Measurements from ENCODE around the gene SELENOV. TPM values are rescaled to one million over a fixed set of nuclear protein-coding genes. Genes with fewer than 3 reads are reported as not detected.
A peak's percentile ranks its signal among the peaks of the same experiment; 100 is the strongest.

Gene SELENOV
- total RNA-seq, 4 donors from 2014 or later, result not detected

- H3K27me3 ChIP-seq, result no peaks in the 10 kb centered on the region
- H3K4me3 ChIP-seq, result peak within 1 kb of the TSS; percentile 70 to 89 (median 77)
- intact Hi-C loops (cut with DNase I), result loop anchor here (5.0 to 10.0 kb wide), 4 partner anchors 60 to 405 kb away; partner anchors contain the start of genes PAK4, SAMD4B and SUPT5H
- TF ChIP-seq, protein P1, sequence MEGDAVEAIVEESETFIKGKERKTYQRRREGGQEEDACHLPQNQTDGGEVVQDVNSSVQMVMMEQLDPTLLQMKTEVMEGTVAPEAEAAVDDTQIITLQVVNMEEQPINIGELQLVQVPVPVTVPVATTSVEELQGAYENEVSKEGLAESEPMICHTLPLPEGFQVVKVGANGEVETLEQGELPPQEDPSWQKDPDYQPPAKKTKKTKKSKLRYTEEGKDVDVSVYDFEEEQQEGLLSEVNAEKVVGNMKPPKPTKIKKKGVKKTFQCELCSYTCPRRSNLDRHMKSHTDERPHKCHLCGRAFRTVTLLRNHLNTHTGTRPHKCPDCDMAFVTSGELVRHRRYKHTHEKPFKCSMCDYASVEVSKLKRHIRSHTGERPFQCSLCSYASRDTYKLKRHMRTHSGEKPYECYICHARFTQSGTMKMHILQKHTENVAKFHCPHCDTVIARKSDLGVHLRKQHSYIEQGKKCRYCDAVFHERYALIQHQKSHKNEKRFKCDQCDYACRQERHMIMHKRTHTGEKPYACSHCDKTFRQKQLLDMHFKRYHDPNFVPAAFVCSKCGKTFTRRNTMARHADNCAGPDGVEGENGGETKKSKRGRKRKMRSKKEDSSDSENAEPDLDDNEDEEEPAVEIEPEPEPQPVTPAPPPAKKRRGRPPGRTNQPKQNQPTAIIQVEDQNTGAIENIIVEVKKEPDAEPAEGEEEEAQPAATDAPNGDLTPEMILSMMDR (IDR thresholded peaks at IDR 0.05), result peak; percentile 95 to 100 (median 99)
- TF ChIP-seq POLR2A (IDR thresholded peaks at IDR 0.05; ENCODE audit: low read depth) (no peak), EP300 (IDR thresholded peaks at IDR 0.05) (no peak), POLR2AphosphoS5 (IDR thresholded peaks at IDR 0.05) (peak; percentile 96 to 99)
- no peaks in the 10 kb centered on the region for H3K9me3 ChIP-seq
- peaks cover 0 to 8% (median 0%) of the 10 kb centered on the region in 4 donors for H3K36me3 ChIP-seq
- DNase-seq (ENCODE audit: extremely low spot score), result peak; percentile 96
- WGBS, result 3% methylated on average over 27 of the region's 65 CpGs
- peak within 1 kb of the TSS; percentile 86 to 91 (median 88) for H3K27ac ChIP-seq (replicated peaks in 1 of 4)
- peaks cover 14 to 36% (median 29%) of the 10 kb centered on the region in 4 donors for H3K4me1 ChIP-seq
Measured at GRCh38 chr19:39532233-39533002, 17.5 kb downstream of the SELENOV start, which contains the start of gene EID2B. EID2B (minus strand) TSS chr19:39532852; CDS start chr19:39532802, 50 bp downstream.

DNA sequence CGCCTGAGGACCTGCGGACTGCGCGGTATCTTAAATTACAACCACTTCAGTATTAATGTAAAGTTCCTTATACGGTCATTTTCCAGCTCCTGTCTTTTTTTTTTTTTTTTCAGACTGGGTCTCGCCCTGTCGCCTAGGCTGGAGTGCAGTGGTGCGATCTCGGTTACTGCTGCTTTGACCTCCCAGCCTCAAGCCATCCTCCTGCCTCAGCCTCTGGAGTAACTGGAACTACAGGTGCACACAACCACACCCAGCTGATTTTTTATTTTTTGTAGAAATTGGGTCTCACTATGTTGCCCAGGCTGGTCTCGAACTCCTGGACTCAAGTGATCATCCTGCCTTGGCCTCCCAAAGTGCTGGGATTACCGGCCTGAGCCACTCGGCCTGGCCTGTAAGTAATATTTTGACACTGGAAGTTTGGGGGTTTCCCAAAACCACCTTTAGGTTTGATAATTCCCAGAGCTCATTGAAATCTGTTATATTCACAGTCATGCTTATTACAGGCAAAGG, 18.1 kb downstream of the SELENOV start:
- no peaks in the 10 kb centered on the region for H3K27me3 ChIP-seq
- H3K27ac ChIP-seq (replicated peaks in 1 of 4), result peak overlapping the region; percentile 86 to 91 (median 88)
- no peak for TF ChIP-seq EP300 (IDR thresholded peaks at IDR 0.05)
- TF ChIP-seq, protein P1 (IDR thresholded peaks at IDR 0.05), result no peak
- TF ChIP-seq POLR2A (IDR thresholded peaks at IDR 0.05; ENCODE audit: low read depth), result no peak
- no peak for TF ChIP-seq POLR2AphosphoS5 (IDR thresholded peaks at IDR 0.05)
- intact Hi-C loops (cut with DNase I), result loop anchor here (5.0 to 10.0 kb wide), 4 partner anchors 61 to 406 kb away; partner anchors contain the start of genes PAK4, SAMD4B and SUPT5H
- peaks cover 0 to 3% (median 0%) of the 10 kb centered on the region in 4 donors for H3K36me3 ChIP-seq
- H3K4me3 ChIP-seq, result peak overlapping the region; percentile 70 to 89 (median 77)
- H3K9me3 ChIP-seq, result no peaks in the 10 kb centered on the region
- no peak for DNase-seq (ENCODE audit: extremely low spot score)
- 15% methylated on average over 12 of the region's 12 CpGs for WGBS
- peaks cover 17 to 43% (median 35%) of the 10 kb centered on the region in 4 donors for H3K4me1 ChIP-seq

DNA sequence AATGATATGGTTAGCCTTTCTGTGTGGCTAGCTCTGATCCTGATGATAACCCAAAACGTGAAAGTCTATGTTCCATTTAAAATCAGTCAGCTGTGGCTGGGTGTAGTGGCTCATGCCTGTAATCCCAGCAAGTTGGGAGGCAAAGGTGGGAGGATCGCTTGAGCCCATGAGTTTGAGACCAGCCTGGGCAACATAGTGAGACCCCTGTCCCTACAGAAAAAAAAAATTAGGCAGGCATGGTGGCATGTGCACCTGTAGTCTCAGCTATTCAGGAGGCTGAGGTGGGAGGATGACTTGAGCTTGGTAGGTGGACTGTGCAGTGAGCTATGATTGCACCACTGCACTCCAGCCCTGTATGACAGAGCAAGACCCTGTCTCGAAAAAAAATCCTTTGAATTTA, 18.9 kb downstream of the SELENOV start:
- DNase-seq (ENCODE audit: extremely low spot score), result no peak
- no peak overlapping the region for H3K27ac ChIP-seq (replicated peaks in 1 of 4)
- H3K36me3 ChIP-seq, result peaks cover 0 to 3% (median 0%) of the 10 kb centered on the region in 4 donors
- 73% methylated on average over 3 of the region's 3 CpGs for WGBS
- no peaks in the 10 kb centered on the region for H3K27me3 ChIP-seq
- no peaks in the 10 kb centered on the region for H3K9me3 ChIP-seq
- TF ChIP-seq POLR2A (IDR thresholded peaks at IDR 0.05; ENCODE audit: low read depth) (no peak), POLR2AphosphoS5 (IDR thresholded peaks at IDR 0.05) (no peak), EP300 (IDR thresholded peaks at IDR 0.05) (no peak)
- TF ChIP-seq, protein P1 (IDR thresholded peaks at IDR 0.05), result no peak
- H3K4me1 ChIP-seq, result peaks cover 25 to 50% (median 42%) of the 10 kb centered on the region in 4 donors
- intact Hi-C loops (cut with DNase I), result loop anchor here (5.0 to 10.0 kb wide), 4 partner anchors 61 to 406 kb away; partner anchors contain the start of genes PAK4, SAMD4B and SUPT5H
- no peak overlapping the region for H3K4me3 ChIP-seq

DNA sequence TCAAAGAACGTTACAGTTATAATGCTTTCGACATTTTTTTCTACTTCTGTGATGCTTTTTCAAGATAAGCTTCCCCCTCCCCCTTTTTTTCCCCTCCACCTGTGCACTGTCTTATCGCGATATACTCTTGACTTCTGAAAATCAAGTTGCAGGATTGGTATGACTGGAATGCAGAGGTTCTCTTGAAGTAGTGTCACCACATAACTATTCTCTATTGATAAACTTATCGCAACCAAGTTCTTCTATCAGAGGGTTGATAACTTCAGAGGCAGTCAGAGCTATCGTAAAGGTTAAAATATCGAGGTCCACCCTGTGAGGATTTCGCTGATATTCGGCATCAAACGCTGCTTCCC, 24.2 kb downstream of the SELENOV start:
- intact Hi-C loops (cut with DNase I), result loop anchor here (10.0 kb wide), 1 partner anchor 194 kb away; the partner anchor contains the start of gene SAMD4B
- WGBS, result 6% methylated on average over 10 of the region's 10 CpGs
- DNase-seq (ENCODE audit: extremely low spot score), result no peak
- Histone ChIP-seq H3K4me3 (peak overlapping the region; percentile 75 to 98 (median 82)), H3K36me3 (no peaks in the 10 kb centered on the region), H3K9me3 (no peaks in the 10 kb centered on the region), H3K27me3 (no peaks in the 10 kb centered on the region), H3K27ac (replicated peaks in 1 of 4) (peak overlapping the region; percentile 94 to 98 (median 96)), H3K4me1 (peaks cover 15 to 31% (median 28%) of the 10 kb centered on the region in 4 donors)
- TF ChIP-seq, protein P1 (IDR thresholded peaks at IDR 0.05), result no peak
- TF ChIP-seq POLR2A (IDR thresholded peaks at IDR 0.05; ENCODE audit: low read depth), result no peak
- TF ChIP-seq EP300 (IDR thresholded peaks at IDR 0.05), result no peak
- no peak for TF ChIP-seq POLR2AphosphoS5 (IDR thresholded peaks at IDR 0.05)
